GM19193 (cell line): ENCODE results near the gene CDC40.

ENCODE experiments used
- POLR2A ChIP-seq: IDR thresholded peaks from 4 replicates; pipeline ENCODE4 v1.6.1; 2011; ENCODE audit not compliant: insufficient read depth, insufficient read length; ENCODE audit errors: extremely low read depth

Gene CDC40

DNA sequence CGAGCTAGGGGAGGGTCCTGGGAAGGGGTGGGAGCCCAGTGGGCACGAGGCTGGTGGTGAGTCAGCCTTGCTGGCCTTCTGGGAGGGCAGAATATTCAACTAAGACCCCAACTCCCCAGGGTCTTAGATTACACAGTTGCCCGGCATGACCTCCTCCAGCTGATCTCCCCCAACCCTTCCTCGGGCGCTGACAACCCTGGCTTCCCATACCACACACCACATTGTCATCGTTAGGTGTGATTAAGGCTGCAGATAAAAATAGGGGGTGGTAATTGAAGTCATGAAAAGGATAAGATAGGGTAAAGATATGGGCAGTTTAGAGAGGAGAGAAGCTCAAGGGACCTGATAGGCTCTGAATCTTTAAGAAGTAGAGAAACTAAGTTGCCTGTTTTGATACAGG lies 10.5 kb downstream of the CDC40 start:
- TF ChIP-seq POLR2A, result no peak

DNA sequence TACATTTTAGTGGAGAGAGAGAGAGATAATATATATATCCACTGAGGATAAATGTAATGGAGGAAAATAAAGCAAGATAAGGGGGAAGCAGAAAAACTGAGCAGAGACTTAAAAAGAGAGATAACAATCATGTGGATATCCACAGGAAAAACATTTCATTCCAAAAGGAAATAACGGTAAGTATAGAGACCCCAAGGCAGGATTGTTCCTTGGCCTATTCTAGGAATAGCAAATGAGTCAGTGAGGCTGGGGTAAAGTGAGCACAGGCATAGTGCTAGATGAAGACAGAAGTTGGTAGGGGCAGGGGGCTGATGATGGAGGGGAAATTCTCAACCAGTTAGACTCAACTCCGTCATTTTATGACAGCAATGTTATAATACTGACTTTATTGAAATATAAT lies 11.2 kb downstream of the CDC40 start:
- TF ChIP-seq POLR2A, result no peak

DNA sequence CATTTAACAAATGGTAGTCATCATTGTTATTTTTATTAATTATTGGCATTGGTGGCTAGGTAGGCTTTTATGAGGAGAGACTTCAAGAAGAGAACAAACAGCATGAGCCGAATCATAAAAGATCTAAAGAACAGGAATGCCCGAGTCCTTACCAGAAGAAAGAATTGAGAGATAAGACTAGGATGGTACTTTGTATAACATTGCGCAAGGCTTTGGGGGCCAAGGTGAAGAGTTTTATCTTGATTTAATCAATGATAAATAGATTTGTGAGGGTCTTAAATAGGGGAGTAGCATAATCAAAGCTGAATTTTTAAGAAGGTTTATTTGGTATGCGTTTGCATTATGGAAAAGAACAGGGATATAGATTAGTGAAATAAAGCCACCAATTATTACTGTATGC lies 15.4 kb downstream of the CDC40 start:
- no peak for TF ChIP-seq POLR2A

DNA sequence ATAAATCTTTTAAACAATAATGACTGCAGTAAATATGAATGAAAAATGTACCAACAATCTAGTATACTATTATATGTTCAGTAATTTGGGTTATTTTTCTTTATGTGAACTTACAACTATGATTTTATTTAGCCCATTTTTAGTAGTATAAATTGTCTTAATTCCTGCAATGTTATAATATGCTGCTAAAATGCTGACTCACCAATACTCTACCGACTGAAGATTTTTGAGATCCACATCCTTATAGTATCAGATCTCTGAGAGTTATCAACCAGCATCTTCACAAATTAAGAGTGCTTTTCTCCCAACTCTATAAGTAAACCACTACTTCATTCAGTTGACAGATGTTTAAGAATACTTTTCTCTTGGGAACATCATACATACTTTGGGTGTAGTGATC lies 16.6 kb downstream of the CDC40 start:
- no peak for TF ChIP-seq POLR2A

DNA sequence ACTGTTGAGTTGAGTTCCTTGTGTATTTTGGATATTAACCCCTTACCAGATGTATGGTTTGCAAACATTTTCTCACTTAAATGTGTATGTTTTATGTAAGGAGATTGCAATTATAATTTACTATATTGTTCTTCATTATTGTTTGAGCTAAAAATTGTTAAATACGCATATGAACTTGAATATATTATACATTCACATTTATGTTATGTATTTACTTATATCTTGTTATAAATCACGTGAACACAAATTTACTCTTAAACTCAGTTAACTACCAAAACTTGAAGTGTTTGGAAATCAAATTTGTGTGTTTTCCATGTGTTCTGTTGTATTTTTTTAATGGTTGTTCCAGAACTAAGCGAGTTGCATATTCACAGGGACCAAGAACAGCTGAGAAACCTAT lies 18.3 kb downstream of the CDC40 start:
- TF ChIP-seq POLR2A, result no peak

DNA sequence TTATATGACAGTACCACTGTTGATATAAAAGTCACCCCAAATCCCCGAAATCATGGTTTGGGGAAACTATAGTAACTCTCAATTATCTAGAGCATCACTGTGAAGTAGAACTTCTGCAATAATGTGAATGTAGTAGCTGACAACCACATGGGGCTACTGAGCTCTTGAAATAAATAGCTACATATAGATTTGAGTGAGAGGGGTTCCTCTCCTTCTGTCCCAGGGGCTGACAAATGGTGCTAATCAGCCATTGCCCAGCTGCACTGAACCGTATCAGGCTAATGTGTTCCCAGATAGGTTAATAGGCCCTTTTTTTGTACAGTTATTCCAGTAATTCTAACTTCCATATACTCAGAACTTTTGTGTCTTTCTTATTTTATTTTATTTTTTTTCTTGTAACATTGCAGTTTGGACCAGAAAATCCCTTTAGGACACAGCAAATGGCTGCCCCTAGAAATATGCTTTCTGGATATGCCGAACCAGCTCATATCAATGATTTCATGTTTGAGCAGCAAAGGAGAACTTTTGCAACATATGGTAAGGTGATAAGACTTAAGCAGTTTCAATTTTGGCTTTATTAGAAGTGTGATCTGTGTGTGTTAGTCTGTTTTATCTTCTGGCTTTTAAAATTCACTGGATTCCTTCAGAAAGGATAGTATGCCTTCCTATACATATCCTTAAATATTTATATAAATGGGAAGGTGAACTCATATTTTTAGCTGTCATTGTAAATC lies 21.1 kb downstream of the CDC40 start:
- no peak for TF ChIP-seq POLR2A

DNA sequence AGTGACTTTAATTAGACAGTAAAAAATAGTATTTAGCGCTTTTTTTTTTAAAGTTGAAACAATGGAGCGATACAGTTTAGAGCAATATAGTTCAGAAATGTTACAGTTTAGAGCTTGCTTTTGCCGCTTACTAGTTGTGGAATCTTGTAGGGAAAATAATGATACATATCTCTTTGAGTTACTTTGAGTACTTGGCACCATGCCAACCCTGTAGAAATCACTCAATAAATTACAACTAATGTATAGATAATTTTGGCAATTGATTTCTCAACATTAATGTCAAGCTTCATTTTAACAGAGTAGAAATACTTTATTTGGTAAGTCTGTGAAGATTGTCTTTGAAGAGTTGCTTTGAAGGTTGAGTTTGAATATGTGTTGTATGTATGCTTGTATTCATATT lies 27.4 kb downstream of the CDC40 start:
- TF ChIP-seq POLR2A, result no peak

DNA sequence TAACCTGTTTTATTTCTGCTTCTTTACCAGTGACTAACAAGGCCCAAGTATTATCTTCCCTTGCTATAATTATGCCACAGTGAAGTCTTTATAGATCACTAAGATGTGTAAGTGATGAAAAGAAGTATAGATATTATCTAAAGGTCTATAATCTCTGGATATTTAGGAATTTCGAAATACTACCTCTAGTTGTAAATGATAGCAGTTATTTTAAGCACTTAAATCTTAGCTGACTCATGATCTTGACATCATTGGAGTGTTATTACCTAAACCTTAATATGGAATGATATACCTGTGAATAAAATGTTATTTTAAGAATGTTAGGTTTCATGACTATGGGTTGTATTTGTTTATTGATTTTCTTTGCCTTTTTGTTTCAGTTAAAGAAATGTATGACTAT lies 31.5 kb downstream of the CDC40 start:
- no peak for TF ChIP-seq POLR2A

DNA sequence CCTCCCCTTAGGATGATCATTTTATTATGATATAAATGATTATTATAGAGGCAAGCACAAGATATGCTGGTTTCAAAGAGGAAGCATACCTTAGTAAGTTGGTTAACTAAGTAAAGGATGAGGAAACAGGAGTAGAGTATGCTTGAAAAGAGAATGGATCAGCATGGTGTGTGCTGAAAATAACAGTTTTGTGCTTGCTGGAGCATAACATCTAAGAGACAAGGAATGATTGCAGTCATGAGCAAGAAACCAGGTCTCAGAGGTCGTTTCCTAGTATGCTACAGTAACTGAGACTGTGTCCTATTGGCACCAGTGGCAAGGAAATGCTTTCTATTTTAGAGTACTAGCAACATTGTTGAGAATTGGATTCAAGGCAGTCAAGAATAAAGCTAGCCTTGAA lies 34.1 kb downstream of the CDC40 start:
- no peak for TF ChIP-seq POLR2A

DNA sequence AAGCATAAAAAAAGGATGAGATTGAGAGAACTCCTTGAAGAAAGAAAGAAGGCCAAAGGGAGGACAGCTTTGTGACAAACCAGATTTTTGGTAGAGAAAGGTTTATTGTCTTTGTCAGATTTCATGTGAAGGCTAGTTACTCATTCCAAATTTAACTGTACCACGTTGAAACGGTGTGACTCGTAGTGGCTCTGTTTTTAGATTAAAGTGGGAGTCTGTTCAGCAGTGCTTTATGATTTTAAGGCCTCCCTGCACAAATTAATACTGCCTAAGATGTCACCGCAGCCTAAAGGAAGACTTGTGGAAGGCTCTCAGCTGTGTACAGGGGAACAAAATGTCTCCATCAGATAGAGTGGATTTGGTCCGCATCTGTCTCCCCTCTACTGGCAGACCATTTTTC lies 35.9 kb downstream of the CDC40 start:
- no peak for TF ChIP-seq POLR2A

DNA sequence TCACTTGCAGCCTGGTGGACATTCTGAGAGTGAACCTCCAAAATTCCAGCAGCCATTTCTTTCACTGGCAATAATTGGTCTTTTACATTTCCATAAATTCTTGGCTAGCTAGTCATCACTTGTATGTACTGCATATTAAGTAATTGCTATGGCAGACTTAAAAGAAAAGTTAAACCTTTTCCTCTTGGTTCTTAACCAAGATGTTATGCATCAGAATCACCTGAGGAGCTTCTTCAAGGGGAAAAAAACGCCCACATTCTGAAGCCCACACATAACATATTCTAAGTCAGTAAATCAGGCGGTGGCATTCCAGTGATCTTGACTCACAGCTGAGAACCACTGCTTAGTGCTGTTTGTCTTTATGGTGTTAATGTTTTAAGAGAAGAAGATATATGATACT lies 37.0 kb downstream of the CDC40 start:
- no peak for TF ChIP-seq POLR2A

DNA sequence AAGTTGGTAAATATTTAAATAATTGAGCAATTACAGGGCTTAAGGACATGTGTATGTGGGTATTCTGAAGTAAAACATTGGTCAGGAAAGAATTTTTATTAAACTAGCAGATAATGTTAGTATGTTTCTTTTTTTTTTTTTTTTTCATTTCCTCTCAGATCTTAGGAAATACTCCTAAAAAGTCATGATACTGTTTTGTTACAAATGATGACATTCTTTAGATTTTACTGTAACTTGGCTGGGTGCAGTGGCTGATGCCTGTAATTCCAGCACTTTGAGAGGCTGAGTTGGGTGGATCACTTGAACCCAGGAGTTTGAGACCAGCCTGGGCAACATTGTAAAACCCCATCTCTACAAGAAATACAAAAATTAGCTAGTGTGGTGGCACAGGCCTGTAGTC lies 41.5 kb downstream of the CDC40 start:
- TF ChIP-seq POLR2A, result no peak

DNA sequence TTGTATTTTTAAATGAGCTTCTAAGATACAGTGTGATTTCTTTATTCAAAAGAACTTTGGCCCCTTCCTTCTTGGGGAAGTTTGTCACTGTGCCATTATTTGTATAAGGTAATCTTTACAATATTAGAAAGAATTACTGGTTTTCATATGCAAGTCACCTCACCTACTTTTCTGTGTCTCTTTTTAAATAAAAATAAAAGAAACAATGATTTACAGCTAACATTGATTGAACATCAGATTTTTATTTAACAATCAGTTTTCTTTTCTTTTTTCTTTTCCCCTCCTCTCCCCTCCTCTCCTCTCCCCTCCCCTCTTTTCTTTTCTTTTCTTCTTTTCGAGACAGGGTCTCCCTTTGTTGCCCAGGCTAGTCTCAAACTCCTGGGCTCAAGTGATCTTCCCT lies 46.0 kb downstream of the CDC40 start:
- no peak for TF ChIP-seq POLR2A

DNA sequence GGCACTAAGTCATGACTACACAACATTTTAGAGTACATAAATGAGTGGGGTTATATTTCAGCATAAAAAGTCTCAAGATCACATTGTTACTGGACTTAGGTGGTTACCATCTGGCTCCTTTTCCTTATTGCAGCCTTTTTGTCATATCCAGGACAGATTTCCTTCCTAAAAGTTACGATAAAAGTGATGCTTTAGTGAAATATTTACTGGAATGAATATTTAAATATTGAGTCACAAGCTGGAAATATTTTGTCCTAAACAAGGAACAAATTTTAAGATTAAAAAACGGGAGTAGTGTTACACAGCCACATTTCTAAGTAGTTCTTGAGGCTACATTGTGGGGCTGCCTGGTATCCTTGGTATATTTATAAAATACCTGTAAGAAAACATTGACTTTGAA lies 52.2 kb downstream of the CDC40 start:
- TF ChIP-seq POLR2A, result no peak

DNA sequence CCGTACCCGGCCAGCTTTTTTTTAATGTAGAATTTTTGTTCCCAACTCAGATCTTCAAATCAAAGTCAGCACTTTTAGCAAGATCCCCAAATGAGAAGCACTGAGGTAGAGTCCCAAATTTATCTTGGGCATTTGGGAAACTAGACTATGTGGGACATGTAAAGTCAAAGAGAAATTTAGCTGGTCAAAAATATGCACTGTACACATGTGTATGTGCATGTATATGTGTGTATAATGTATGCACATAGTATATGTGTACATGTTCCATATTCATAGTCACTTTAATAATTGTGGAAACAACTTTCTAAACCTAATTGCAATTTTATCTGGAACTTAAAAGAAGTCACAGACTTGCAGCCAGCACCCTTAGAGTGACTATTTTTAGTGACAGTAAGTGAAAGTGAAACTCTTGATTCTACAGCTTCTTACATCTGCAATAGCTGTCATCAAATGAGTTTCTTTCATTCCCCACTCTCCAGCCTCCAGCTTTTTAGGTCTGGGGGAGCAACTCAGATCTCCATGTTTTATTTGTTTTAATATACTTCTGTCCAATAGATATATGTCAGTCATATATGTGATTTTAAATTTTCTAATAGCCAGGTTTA lies 53.6 kb downstream of the CDC40 start:
- TF ChIP-seq POLR2A, result no peak

DNA sequence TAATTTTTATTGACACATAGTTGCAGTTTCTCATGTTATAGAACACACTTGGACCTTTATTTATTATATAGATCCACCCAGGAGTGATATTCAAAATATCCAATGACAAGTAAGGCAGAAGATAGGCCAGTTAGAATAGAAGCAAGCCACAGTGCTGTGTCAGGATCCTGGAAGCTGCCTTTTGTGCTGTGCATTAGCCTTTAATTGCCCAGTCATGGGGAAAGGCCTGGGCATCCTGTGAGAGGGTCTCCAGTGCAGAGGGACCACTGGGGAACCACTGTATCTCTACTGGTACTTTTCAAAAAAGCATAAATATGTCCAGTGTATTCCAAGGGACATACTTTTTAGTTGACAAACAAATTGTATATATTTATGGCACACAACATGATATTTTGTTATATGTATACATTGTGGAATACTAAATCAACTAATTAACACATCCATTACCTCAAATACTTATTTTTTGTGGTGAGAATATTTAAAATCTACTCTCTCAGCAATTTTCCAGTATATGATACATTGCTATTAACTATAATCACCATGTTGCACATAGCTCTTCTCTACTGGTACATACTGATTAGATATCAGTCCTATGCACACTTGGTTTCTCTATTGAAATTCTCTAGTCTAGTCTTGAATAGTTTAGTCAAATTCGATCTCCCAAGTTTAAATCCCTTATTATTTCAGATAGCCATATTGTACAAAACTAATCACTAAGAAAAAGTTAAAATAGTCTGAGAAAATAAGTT lies 59.5 kb downstream of the CDC40 start:
- no peak for TF ChIP-seq POLR2A
